GM21576 (cell line): Measurements from ENCODE around the gene PODN.

Experiments used
- ATAC-seq: cut with Tn5 transposase; IDR thresholded peaks from one replicate; pipeline ENCODE4 v1.9.1; 2021; ENCODE audit warnings: mild to moderate bottlenecking, moderate library complexity; ENCODE audit not compliant: unreplicated experiment

The PODN gene

GRCh38 chr1:53049574-53049967 is 12.4 kb upstream of the PODN start:
- ATAC-seq: no peak

GRCh38 chr1:53050310-53050709 is 11.7 kb upstream of the PODN start:
- ATAC-seq: no peak

GRCh38 chr1:53051676-53052075 is 10.3 kb upstream of the PODN start:
- ATAC-seq: no peak

GRCh38 chr1:53057127-53057526 is 4.9 kb upstream of the PODN start:
- no peak for ATAC-seq

- ATAC-seq: no peak
Observed at GRCh38 chr1:53060579-53060978, 1.4 kb upstream of the PODN start.

GRCh38 chr1:53061123-53061858 is 722 bp upstream of the PODN start:
- no peak for ATAC-seq

- no peak for ATAC-seq
Observed at GRCh38 chr1:53062708-53063591, 937 bp downstream of the PODN start.

GRCh38 chr1:53063744-53064515 is 1.9 kb downstream of the PODN start:
- ATAC-seq: no peak

GRCh38 chr1:53065391-53065790 is 3.4 kb downstream of the PODN start:
- no peak for ATAC-seq

GRCh38 chr1:53066488-53066887 is 4.5 kb downstream of the PODN start:
- no peak for ATAC-seq

GRCh38 chr1:53066891-53067738 is 5.1 kb downstream of the PODN start:
- no peak for ATAC-seq

GRCh38 chr1:53067886-53068285 is 5.9 kb downstream of the PODN start:
- ATAC-seq: no peak

GRCh38 chr1:53068314-53069099 is 6.5 kb downstream of the PODN start:
- ATAC-seq: no peak

GRCh38 chr1:53069265-53069662 is 7.3 kb downstream of the PODN start:
- no peak for ATAC-seq

- no peak for ATAC-seq
Observed at GRCh38 chr1:53069663-53070327, 7.8 kb downstream of the PODN start.

- no peak for ATAC-seq
Observed at GRCh38 chr1:53070621-53071020, 8.6 kb downstream of the PODN start.

GRCh38 chr1:53071167-53071865 is 9.3 kb downstream of the PODN start:
- ATAC-seq: no peak

GRCh38 chr1:53071915-53072314 is 9.9 kb downstream of the PODN start:
- ATAC-seq: no peak

GRCh38 chr1:53073287-53073686 is 11.3 kb downstream of the PODN start:
- no peak for ATAC-seq
